SJSA1 (cell line): ENCODE data around the gene SOWAHA. TPM values are rescaled to one million over a fixed set of nuclear protein-coding genes. Genes with fewer than 3 reads are reported as not detected.
A peak's percentile ranks its signal among the peaks of the same experiment; 100 is the strongest.

ENCODE experiments used
- DNase-seq, 2 experiments: peaks; one replicate each; pipeline ENCODE4 v3.0.0-alpha.2; 2015 to 2020; ENCODE audit warnings: low spot score in 2 of 2, low read depth in 1 of 2
- H3K27ac ChIP-seq: fragments of 250-450 bp; sonication (Bioruptor Pico); 2 replicates; pipeline ENCODE4 v1.5.1; 2020; ENCODE audit warnings: mild to moderate bottlenecking, moderate library complexity
- H3K27me3 ChIP-seq: fragments of 250-450 bp; sonication (Bioruptor Pico); replicated peaks from 2 replicates; pipeline ENCODE4 v1.5.1; 2020; ENCODE audit warnings: mild to moderate bottlenecking, moderate library complexity
- H3K36me3 ChIP-seq: fragments of 250-450 bp; sonication (Bioruptor Pico); 2 replicates; pipeline ENCODE4 v1.5.1; 2020; ENCODE audit warnings: mild to moderate bottlenecking
- H3K4me1 ChIP-seq: fragments of 250-450 bp; sonication (Bioruptor Pico); replicated peaks from 2 replicates; pipeline ENCODE4 v1.6.1; 2021; ENCODE audit warnings: mild to moderate bottlenecking
- H3K4me3 ChIP-seq: fragments of 250-450 bp; sonication (Bioruptor Pico); 2 replicates; pipeline ENCODE4 v1.5.1; 2020; ENCODE audit warnings: mild to moderate bottlenecking
- H3K9me3 ChIP-seq: fragments of 250-450 bp; sonication (Bioruptor Pico); replicated peaks from 2 replicates; pipeline ENCODE4 v1.5.1; 2020; ENCODE audit warnings: mild to moderate bottlenecking
- total RNA-seq: library from RNA; depleted of rRNA; stranded (reverse); fragments of >200 nt; shearing (Covaris generic); gene quantifications from 2 replicates; pipeline ENCODE4 v1.2.3, GENCODE V29; 2014; rRNA removed

SOWAHA gene
- total RNA-seq: not detected in 2 replicates

- peak within 1 kb of the TSS; percentile 42 for H3K4me3 ChIP-seq
- DNase-seq: no peak
These were observed at the start of gene SOWAHA for GRCh38 chr5:132812781-132813598. Gene SOWAHA (plus strand): TSS chr5:132813302. CDS start chr5:132813622, 320 bp downstream.

GRCh38 chr5:132764051-132764450 lies 49.1 kb upstream of the SOWAHA start:
- no peak overlapping the region for H3K4me3 ChIP-seq
- no peaks in the 10 kb centered on the region for H3K9me3 ChIP-seq
- no peaks in the 10 kb centered on the region for H3K27me3 ChIP-seq
- no peak for DNase-seq
- H3K36me3 ChIP-seq: peaks cover 70% of the 10 kb centered on the region
- H3K4me1 ChIP-seq: peaks cover 19% of the 10 kb centered on the region
- no peak overlapping the region for H3K27ac ChIP-seq

More at GRCh38 chr5:132812781-132813598, at the start of gene SOWAHA:
- no peak within 1 kb of the TSS for H3K27ac ChIP-seq
- no peaks in the 10 kb centered on the region for H3K36me3 ChIP-seq
- H3K27me3 ChIP-seq: peaks cover 27% of the 10 kb centered on the region
- no peaks in the 10 kb centered on the region for H3K9me3 ChIP-seq
- peaks cover 21% of the 10 kb centered on the region for H3K4me1 ChIP-seq

GRCh38 chr5:132764671-132765238 lies 48.3 kb upstream of the SOWAHA start:
- H3K4me1 ChIP-seq: peaks cover 19% of the 10 kb centered on the region
- no peak overlapping the region for H3K4me3 ChIP-seq
- H3K27me3 ChIP-seq: no peaks in the 10 kb centered on the region
- peaks cover 67% of the 10 kb centered on the region for H3K36me3 ChIP-seq
- DNase-seq: no peak
- no peak overlapping the region for H3K27ac ChIP-seq
- H3K9me3 ChIP-seq: no peaks in the 10 kb centered on the region

- H3K4me3 ChIP-seq: no peak overlapping the region
- no peak for DNase-seq
- H3K27ac ChIP-seq: no peak overlapping the region
- H3K27me3 ChIP-seq: no peaks in the 10 kb centered on the region
- peaks cover 19% of the 10 kb centered on the region for H3K4me1 ChIP-seq
- H3K36me3 ChIP-seq: peaks cover 60% of the 10 kb centered on the region
- no peaks in the 10 kb centered on the region for H3K9me3 ChIP-seq
These were observed 47.6 kb upstream of the SOWAHA start for GRCh38 chr5:132765311-132766019.

GRCh38 chr5:132766020-132766805 lies 46.9 kb upstream of the SOWAHA start:
- no peak overlapping the region for H3K4me3 ChIP-seq
- H3K9me3 ChIP-seq: no peaks in the 10 kb centered on the region
- H3K36me3 ChIP-seq: peaks cover 52% of the 10 kb centered on the region
- no peak overlapping the region for H3K27ac ChIP-seq
- no peaks in the 10 kb centered on the region for H3K27me3 ChIP-seq
- no peak for DNase-seq
- peaks cover 19% of the 10 kb centered on the region for H3K4me1 ChIP-seq

- DNase-seq: no peak
- H3K27ac ChIP-seq: no peak overlapping the region
- no peaks in the 10 kb centered on the region for H3K9me3 ChIP-seq
- peaks cover 47% of the 10 kb centered on the region for H3K36me3 ChIP-seq
- no peak overlapping the region for H3K4me3 ChIP-seq
- peaks cover 23% of the 10 kb centered on the region for H3K4me1 ChIP-seq
- no peaks in the 10 kb centered on the region for H3K27me3 ChIP-seq
These were observed 46.4 kb upstream of the SOWAHA start for GRCh38 chr5:132766806-132767055.

- Histone ChIP-seq H3K36me3 (peaks cover 43% of the 10 kb centered on the region), H3K4me1 (peaks cover 27% of the 10 kb centered on the region), H3K9me3 (no peaks in the 10 kb centered on the region), H3K4me3 (no peak overlapping the region), H3K27ac (peak overlapping the region; percentile 32), H3K27me3 (no peaks in the 10 kb centered on the region)
- no peak for DNase-seq
These were observed 46.0 kb upstream of the SOWAHA start for GRCh38 chr5:132767150-132767549.

- Histone ChIP-seq H3K4me3 (no peak overlapping the region), H3K27me3 (no peaks in the 10 kb centered on the region), H3K4me1 (peaks cover 31% of the 10 kb centered on the region), H3K27ac (no peak overlapping the region), H3K9me3 (no peaks in the 10 kb centered on the region), H3K36me3 (peaks cover 30% of the 10 kb centered on the region)
- DNase-seq: no peak
These were observed 44.6 kb upstream of the SOWAHA start for GRCh38 chr5:132768485-132768868.

- Histone ChIP-seq H3K27ac (no peak overlapping the region), H3K36me3 (peaks cover 17% of the 10 kb centered on the region), H3K9me3 (no peaks in the 10 kb centered on the region), H3K4me3 (no peak overlapping the region), H3K27me3 (no peaks in the 10 kb centered on the region), H3K4me1 (peaks cover 33% of the 10 kb centered on the region)
- DNase-seq: no peak
These were observed 42.5 kb upstream of the SOWAHA start for GRCh38 chr5:132770476-132771159.

GRCh38 chr5:132771503-132771998 lies 41.6 kb upstream of the SOWAHA start:
- peak in 1 of 2 experiments; percentile 35 for DNase-seq
- Histone ChIP-seq H3K27ac (no peak overlapping the region), H3K4me3 (no peak overlapping the region), H3K9me3 (no peaks in the 10 kb centered on the region), H3K27me3 (no peaks in the 10 kb centered on the region), H3K36me3 (peaks cover 14% of the 10 kb centered on the region), H3K4me1 (peaks cover 39% of the 10 kb centered on the region)

GRCh38 chr5:132772291-132773070 lies 40.6 kb upstream of the SOWAHA start:
- Histone ChIP-seq H3K4me1 (peaks cover 38% of the 10 kb centered on the region), H3K9me3 (no peaks in the 10 kb centered on the region), H3K27ac (no peak overlapping the region), H3K4me3 (no peak overlapping the region), H3K27me3 (no peaks in the 10 kb centered on the region), H3K36me3 (peaks cover 20% of the 10 kb centered on the region)
- no peak for DNase-seq

- DNase-seq: no peak
- Histone ChIP-seq H3K27ac (no peak overlapping the region), H3K36me3 (peaks cover 22% of the 10 kb centered on the region), H3K4me3 (no peak overlapping the region), H3K27me3 (no peaks in the 10 kb centered on the region), H3K9me3 (no peaks in the 10 kb centered on the region), H3K4me1 (peaks cover 38% of the 10 kb centered on the region)
These were observed 40.0 kb upstream of the SOWAHA start for GRCh38 chr5:132773114-132773513.
